Medulla oblongata (tissue), 1 donor: ENCODE results near the gene C1orf174.
A peak's percentile ranks its signal among the peaks of the same experiment; 100 is the strongest.
"Not testable (repeated sequence)": the region's sequence is repeated elsewhere in the genome, so short reads cannot be mapped to it uniquely, and the experiment has no call there.

Experiments
- DNase-seq: peaks from one replicate; pipeline ENCODE4 v3.0.0-alpha.2; 2015; ENCODE audit errors: extremely low spot score

Gene C1orf174

DNA sequence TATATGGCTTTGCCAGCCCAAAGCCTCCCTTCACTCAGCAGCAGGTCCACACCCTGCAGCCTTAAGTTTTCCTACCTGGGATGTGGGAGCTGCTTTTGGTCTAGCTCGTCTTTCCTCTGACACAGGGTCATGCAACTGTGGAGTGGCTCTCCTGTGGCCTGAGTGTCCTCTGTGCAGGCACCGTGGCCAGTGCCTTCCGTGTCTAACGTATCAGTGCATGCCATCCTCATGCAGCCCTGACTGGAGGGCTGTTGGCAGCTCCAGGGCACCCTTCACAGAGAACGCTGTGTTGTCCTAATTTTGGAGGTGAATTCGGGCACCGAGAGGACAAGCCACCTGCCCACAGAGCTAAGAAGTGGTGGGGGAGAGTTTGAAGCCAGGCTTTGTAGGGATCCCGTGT, 25.7 kb upstream of the C1orf174 start:
- no peak for DNase-seq

DNA sequence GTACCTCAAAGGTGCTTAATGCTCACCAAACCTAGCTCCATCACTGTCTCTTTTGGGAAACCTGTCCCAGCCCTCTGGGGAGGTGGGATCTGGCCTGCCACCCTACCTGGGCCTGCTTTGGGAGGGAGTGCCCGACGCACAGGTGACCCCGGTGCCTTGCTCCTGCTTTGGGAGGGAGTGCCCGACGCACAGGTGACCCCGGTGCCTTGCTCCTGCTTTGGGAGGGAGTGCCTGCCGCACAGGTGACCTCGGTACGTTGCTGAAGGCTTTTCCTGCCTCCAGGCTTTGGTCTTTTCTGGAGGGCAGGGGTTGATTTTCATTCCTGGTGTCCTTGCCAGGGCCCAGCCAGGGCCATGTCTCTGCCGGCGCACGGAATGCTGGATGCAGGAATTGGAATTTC, 25.2 kb upstream of the C1orf174 start:
- no peak for DNase-seq

DNA sequence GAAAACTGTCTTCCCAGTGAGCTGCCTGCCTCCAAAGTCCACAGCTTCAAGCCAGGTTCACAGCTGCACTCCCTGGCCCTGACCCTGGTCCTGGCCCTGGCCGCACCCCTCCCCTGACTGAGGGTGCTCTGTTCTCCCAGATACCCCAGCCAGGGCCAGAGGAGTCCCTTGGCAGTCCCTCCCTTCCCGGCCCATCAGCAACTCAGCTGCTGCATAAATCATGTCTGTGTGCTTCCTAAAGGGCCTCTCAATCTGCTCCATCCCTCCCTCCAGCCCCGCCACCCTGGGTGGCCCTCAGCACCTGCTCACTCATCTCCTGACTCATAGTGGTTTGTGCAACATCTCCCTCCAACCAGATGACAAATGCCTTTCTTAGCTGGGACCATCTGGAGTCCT, 24.8 kb upstream of the C1orf174 start:
- no peak for DNase-seq

DNA sequence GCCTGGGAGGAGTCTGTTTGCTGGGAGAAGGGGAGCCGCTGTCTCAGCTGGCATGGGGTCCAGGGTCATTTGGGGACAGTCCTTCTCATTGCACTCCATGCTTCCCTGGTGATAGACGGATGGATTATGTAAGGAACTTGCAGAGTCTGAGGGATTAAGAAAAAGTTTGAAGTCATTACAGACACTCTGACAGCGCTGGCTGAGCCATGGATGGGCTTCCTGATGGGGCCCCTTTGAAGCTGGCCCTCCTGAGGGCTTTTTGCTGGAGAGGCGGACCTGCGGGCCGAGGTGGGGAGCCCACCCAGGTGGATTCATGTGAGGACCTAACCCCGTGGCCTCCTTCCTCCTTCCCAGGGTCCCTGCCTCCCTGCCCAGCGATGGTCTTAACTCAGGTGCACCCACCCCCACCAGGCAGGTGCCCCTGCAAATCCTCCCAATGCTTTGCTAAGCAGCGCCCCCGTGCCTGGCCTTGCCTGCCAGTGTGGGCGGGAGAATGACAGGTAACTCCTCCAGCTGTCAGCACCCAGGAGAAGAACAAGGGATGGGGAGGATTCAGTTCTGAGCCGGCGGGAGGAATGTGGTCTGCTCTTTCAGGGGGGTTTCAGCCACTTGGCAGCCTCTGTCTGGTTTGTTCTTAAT, 24.2 kb upstream of the C1orf174 start:
- DNase-seq, result no peak

DNA sequence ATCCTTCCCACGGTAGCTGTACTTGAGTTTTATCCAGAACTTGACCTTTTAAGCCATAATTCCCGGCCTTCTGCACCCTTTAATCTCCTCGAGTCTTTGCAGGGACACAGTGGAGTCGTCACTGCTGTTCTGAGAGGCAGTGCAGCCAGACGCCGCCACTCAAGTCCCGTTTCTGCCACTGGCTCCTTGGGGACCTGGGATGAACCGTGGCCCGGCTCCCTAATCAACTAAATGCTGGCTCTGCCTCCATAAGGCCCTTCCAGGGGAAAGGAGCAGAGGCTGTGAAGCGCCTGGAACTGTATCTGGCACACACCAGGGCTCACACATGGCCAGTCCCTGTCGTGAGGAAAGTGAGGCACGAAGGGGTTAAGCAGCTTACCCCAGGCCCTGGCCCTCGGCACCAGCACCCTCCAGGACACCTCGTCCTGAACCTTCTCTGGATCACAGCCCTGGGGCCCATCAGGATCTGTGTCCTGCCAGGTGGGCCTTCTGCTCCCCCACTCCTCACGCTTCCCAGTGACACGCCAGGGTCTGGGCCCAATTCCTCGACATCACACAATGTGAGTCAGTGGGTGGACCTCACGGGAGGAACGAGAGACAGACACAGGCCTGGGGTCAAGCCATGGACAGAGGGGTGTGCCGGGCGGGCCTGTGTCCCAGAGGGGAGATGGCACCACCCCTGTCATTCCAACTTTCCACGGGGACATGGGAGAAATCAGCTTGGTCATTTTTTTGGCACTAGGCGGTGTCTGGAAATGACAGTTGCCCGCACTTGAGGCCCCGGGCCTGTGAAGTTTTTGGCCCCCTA, 23.5 kb upstream of the C1orf174 start:
- DNase-seq, result no peak

DNA sequence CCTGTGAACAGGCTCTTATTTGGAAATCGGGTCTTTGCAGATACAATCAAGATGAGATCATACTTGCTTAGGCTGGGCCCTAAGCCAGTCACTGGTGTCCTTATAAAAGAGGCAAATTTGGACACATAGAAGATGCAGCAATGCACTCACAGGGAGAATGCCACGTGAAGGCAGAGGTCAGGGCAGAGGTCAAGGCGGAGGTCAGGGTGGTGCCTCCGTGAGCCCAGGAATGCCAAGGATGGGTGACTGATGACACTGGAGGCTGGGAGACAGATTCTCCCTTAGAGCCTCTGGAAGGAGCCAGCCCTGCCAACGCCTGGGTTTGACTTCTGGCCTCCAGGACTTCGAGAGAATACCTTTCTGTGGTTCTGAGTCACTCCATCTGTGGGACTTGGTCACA, 22.8 kb upstream of the C1orf174 start:
- DNase-seq, result no peak

DNA sequence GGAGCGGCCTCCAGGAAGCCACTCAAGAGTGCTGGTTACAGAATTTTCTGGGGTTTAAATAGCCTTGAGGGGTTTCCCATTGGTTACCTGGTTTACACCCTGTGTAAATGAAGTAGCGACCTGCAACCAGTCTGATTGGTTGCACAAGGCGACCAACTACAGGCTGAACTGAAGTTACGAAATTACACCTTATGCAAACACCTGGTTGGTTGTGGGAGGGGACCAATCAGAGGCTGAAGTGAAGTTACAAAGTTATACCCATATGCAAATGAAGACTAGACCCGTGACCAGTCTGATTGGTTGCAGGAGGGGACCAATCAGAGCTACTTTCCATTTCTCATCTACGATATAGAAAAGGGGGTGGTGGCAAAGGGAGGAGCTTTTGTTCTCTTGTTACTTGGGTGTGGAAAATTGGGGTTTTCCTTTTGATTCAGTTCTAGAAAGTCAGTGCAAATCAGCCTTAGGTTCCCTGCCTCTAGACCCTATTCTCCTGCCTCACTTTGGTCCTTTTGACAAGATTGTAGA, 22.2 kb upstream of the C1orf174 start:
- DNase-seq, result no peak

DNA sequence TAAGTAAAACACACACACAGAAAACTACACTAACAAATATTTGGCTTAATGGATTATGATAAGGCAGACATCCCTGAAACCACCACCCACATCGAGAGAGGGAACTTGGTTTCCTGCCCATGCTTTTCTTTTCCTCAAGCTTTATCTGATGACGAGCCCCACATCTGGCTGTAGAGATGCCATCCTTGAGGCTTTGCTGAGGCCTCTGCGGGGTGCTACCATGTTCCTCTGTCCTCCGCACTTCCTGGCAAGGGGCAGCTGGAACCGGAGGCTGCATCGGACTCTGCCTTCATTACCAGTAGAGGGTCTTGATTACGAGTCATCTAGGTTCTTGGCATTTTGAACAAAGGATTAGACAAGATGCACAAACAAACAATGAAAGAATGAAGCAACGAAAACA, 21.7 kb upstream of the C1orf174 start:
- no peak for DNase-seq

DNA sequence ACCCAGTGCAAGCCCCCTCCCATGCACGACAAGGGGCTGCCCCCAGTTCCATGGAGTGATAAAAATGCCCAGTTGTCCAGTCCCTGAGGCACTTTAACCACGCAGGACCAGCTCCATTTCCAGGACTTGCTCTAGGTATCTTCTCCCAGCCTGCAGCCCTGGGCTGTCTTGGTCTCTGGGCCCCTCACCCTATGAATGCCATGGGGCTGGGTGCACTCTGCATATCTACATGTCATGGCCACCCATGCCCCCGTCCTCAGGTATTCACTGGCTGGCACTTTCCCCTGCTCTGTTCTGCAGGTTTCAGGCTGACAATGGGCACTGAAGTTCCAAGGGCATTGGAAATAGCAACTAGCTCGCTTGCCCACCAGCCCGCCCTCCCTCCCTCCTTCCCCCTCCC, 19.6 kb upstream of the C1orf174 start:
- no peak for DNase-seq

DNA sequence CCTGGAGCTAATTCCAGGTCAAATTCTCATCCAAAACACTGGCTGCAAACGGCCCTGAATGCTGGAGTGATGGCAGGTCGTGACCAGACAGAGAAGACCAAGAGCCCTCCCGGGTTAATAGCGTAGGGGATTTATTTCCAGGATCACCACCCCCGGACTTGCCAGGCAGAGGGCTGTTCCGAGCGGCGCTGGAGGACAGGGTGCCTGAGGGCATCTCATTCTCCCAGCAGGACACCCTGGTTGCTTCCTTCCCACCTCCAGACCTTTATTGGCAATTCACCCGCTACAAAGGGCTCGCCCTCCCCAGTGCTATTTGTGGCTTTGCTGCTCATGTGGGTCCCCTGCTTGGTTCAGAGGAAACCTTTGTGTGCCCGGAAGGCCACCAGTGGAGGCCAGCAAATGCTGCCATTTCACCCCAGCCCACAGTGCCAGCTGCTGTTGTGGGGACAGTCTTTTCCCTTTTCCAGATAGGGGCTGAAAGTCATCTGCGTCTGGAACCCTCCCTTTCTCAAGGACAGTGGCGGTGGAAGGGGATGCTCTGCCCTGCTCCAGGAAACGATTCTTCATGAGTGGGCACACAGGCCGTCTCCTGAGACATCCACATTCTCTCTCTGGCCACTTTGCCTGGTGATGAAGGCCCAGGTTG, 19.0 kb upstream of the C1orf174 start:
- DNase-seq, result no peak

DNA sequence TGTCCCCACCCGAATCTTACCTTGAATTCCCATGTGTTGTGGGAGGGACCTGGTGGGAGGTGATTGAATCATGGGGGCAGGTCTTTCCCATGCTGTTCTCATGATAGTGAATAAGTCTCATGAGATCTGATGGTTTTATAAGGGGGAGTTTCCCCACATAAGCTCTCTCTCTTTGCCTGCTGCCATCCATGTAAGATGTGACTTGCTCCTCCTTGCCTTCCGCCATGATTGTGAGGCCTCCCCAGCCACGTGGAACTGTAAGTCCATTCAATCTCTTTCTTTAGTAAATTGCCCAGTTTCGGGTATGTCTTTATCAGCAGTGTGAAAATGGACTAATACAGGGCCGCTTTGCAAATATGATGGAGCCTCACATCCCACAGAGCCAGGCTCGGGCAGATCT, 18.3 kb upstream of the C1orf174 start:
- DNase-seq, result not testable (repeated sequence)

DNA sequence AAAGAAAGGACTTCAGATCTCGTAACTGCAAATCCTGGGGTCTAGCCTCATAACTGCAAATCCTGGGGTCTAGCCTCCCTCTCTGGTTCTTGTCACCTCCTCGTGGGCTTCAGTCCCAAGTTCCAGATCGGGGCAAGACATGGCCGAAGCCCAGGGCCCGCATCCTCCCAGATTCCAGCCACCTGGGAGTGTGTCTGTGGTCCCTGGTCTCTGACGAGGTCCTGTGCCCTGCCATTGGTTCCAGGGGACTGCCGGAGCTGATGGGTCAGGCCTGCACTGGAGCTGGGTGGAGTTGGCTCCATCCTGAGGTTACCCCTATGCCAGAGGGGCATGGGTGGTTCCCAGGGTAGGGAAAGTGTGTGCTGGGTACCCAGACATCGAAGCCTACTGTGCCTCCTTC, 17.7 kb upstream of the C1orf174 start:
- no peak for DNase-seq

DNA sequence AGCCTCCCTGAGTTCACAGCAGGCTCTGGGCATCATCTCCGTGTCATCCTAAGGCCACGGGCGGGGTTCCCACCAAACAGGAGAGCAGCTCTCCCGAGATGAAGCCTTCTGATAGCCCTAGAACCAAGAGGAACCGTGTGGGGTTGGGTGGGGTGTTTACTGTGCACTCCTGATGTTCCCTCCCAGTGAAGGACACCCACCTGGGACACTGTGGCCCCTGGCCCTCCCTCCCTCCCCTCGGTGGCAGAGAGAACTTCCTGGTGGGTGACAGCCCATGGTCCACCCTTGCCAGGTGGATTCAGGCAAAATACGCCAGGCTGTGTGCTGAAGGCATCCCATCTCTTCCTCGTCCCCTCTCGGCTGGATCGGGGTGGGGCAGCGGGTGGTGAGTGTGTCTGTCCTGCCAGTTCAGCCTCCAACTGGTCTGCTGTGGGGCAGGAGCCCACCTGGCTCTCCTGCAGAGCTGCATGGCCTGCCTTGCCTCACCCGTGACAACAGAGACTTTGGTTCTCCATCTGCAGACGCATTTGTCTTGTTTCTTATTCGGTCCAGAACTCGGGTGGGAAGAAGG, 15.6 kb upstream of the C1orf174 start:
- DNase-seq, result no peak

DNA sequence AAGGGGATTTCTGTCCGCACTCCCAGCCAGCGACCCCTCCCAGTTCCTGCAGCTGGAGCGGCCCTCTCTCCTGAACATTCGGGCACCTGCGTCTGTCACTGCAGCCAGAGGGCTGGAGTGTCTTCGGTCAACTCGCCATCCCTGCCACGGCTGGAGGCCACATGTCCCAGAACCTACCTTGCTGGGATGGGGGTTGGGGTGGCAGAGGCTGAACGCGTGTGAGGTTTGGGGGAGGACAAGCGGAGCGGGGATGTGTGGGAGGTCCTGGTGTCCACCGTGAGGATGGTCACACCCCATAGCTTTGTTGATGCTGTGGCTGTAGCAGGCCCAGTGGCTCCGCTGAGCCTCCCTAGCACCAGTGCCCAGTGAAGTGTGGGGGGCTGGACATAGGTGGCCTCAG, 14.8 kb upstream of the C1orf174 start:
- no peak for DNase-seq

DNA sequence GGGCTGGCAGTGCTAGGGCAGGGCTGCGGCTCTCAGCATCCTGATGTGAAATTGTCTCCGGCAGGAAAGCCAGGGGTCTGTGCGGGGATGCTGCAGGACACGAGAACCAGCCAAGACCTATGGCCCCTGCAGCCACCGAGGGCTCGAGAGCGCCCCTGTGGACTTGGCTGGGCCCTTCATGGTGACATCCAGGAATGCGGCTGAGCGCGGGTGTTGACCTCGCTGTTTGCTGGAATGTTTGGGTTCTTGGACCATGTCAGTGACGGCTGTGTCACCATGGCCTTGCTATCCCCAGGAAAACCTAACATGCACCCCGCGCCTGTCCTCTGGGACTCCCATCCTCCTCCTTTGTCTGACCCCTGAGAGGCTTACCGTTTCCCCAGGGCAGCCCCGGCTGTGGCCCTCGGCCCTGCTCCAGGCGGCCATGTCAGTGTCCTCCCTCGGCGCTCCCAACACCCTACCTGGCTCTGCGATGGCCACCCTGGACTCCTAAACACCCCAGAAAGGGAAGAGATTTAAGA, 14.3 kb upstream of the C1orf174 start:
- no peak for DNase-seq

DNA sequence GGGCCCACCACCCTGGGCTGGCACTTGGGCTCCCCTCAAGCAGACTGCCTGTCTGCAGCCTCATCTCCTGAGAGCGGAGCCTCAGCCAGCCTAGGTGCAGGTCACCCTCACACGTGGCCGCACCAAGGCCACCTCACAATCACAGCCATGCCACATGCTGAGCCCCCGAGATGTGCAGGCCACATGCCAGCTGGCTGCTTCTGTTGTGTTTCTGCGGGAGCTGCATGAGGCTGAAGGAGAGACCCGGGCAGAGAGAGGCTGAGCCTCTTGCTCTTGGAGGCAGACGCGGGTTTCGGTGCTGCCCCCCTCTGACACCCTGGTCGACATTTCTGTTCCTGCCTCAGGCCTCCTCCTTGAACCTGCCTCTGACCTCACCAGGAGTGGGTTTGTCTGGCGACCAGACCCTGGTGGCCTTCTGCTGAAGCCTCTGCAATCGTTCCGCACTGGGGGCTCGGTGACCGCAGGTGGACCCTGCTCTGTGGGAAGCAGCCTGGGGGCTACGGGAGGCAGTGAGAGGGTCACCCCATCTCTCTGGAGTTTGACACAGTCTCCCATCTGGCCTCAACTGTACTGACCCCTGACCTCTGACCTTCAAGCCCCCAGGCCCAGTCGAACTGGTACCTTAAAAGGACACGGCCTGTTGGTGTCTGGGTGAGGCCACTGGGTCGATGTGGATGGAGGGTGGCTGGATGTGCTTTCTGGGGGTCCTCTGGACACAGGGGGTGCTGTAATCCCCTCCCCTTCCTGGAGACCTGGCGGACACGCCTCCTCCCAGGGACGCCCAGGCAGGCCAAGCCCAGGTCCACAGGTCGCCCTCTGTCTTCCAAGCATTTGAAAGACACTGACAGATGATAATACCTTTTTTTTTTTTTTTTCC, 13.0 kb upstream of the C1orf174 start:
- no peak for DNase-seq

DNA sequence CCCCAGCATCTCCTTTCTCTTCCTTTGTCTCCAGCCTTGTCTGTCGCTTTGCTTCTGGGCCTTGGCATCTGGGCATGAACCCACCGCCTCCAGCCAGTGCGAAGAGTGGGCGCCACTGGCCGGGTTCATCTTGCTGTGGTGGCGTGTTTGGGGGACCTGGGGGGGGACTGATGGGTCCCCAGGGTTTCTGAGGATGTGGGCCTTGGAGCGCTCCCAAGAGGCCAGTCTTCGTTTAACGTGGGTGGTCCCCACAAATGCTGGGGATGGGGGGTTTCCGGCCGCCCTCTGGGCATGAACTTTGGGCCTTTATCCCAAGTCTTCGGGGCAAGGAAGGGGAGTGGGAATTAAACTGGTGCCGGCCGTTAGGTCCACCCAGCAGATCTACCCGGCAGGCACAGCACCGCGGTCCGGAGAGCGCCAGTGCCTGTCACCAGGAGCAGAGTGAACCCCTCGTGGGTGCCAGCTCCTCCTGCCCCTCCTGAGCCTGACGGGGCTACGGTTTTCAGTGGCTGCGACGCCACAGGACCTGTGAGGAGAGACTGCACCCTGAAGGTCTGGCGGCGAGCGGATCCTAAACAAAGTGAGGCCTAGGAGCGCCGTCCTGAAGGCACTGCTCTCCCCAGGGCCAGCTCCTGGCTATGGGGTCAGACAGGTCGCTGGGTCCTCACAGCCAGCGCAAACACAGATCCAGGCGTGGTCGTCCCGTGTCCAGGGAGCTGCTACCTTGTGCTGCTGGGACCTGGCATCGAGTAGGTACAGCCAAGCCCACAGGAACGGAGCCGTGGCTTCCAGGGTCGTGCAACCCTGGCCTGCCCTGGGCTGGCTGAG, 12.1 kb upstream of the C1orf174 start:
- no peak for DNase-seq

DNA sequence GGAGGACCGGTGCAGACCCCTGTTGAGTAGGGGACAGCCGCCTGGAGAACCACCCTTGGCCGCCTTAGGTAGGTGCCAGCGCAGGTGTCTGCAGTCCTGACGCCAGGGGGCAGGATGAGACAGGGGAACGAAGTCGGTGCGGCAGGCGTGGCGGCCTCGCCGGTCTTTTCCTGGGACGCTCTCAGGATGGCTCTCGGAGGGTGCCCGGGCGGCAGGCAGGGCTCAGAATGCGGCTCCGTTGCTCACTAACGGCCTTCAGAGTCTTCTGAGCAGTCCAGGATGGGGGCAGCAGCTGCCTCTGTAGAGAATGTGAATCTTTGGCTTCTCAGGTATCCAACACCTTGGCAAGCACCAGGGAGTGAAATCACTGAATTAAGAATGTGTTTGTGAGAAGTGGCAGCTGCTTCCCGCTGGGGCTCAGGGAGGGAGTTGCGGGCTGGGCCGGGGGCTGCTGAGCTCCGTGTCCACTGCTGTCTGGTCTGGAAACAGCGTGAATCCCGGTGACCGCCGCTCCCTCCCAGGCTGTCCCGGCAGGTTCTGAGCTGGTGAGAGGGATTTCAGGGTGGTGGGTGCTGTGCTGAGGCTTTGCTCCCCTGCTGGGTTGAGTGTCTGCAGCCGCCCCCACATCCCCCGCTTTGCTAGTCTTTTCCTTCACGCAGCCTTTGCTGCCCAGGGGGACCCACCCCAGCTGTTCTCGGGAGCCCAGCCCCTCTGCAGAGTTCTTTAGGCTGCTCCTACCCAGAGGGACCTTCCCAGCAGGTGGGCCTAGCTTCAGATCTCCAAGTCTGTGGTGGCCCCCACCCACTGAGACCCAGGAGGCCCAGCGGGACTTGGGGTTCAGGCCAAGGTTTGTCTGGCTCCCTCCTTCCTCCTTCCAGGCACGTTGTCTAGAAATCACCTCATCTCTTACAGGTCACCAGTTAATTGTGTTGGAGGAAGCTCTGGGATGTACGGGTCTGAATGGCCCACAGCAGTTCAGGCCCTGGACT, 11.1 kb upstream of the C1orf174 start:
- DNase-seq, result peak; percentile 34
